T-helper 17 cell (primary cell): ENCODE measurements around the gene CNNM3. TPM values are rescaled to one million over a fixed set of nuclear protein-coding genes. Genes with fewer than 3 reads are reported as not detected.

ENCODE experiments used
- ATAC-seq: fragments of 150-1000 bp; cut with Tn5 transposase; 2 replicates; pipeline ENCODE4 v1.10.0; 2021; ENCODE audit warnings: mild to moderate bottlenecking, moderate library complexity
- DNase-seq, 3 donors: peaks; one replicate each; pipeline versions ENCODE4 v3.0.0 to v3.0.0-alpha.2; 2020 to 2021
- H3K9me3 ChIP-seq: one replicate; pipeline ENCODE4 v1.7.0; 2013; ENCODE audit warnings: low read length, mild to moderate bottlenecking; ENCODE audit not compliant: control insufficient read depth, poor library complexity, severe bottlenecking
- H3K27ac Mint-ChIP-seq: one replicate; pipeline ENCODE4 v1.8.0; 2022; ENCODE audit warnings: mild to moderate bottlenecking, moderate library complexity, mixed read lengths
- H3K27me3 Mint-ChIP-seq: one replicate; pipeline ENCODE4 v1.8.0; 2022; ENCODE audit warnings: mixed read lengths
- H3K36me3 Mint-ChIP-seq: one replicate; pipeline ENCODE4 v1.8.0; 2022; ENCODE audit warnings: low read depth, mixed read lengths
- H3K4me1 Mint-ChIP-seq: one replicate; pipeline ENCODE4 v1.8.0; 2022; ENCODE audit warnings: mild to moderate bottlenecking, mixed read lengths
- H3K4me3 Mint-ChIP-seq: one replicate; pipeline ENCODE4 v1.8.0; 2022; ENCODE audit warnings: mild to moderate bottlenecking, moderate library complexity, mixed read lengths
- total RNA-seq, 4 donors: library from RNA in 2 of 4; stranded (reverse) in 2 of 4; gene quantifications; one replicate each; pipeline ENCODE4 v1.2.3 and lab custom pipeline; 2022 to 2026

Gene CNNM3
- total RNA-seq, 2 donors from 2014 or later, result 30.8 to 39.5 TPM

GRCh38 chr2:96843538-96844268, 27.6 kb downstream of the CNNM3 start, which contains the start of gene ANKRD23:
TSS of gene ANKRD23 (minus strand) at chr2:96844021. CDS start at chr2:96843992, 29 bp downstream.
- ATAC-seq (no peak), DNase-seq (no peak)
- no peaks in the 10 kb centered on the region for H3K27me3 Mint-ChIP-seq
- peaks cover 15% of the 10 kb centered on the region for H3K4me1 Mint-ChIP-seq
- peak within 1 kb of the TSS; percentile 84 for H3K27ac Mint-ChIP-seq
- H3K9me3 ChIP-seq, result no peaks in the 10 kb centered on the region
- no peak within 1 kb of the TSS for H3K4me3 Mint-ChIP-seq
- H3K36me3 Mint-ChIP-seq, result no peaks in the 10 kb centered on the region

- Mint-ChIP-seq H3K4me1 (peaks cover 12% of the 10 kb centered on the region), H3K27ac (peak overlapping the region; percentile 84), H3K36me3 (no peaks in the 10 kb centered on the region), H3K4me3 (no peak overlapping the region), H3K27me3 (no peaks in the 10 kb centered on the region)
- DNase-seq (no peak), ATAC-seq (no peak)
- no peaks in the 10 kb centered on the region for H3K9me3 ChIP-seq
Measured at GRCh38 chr2:96844405-96844808, 28.3 kb downstream of the CNNM3 start.

DNA sequence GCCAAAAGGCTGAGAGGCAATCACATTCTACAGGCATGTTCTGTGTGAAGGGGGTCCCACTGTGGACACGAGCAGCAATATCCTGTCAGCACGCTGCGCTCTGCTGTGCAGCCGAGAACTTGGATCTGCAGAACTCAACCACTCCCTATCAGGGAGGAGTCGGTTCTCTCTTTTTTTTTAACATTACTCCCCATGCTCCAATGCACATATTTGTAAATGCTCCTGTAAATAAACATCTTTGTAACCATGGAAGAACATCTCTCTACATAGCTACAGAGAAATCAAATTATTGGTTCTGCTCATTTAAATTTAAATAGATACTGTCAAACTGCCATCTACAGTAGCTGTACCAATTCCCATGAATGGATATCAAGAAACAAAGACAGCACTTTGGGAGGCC, 30.8 kb downstream of the CNNM3 start:
- no peak for ATAC-seq
- no peak overlapping the region for H3K4me3 Mint-ChIP-seq
- H3K27me3 Mint-ChIP-seq, result no peaks in the 10 kb centered on the region
- peak overlapping the region; percentile 27 for H3K27ac Mint-ChIP-seq
- H3K9me3 ChIP-seq, result no peaks in the 10 kb centered on the region
- H3K36me3 Mint-ChIP-seq, result no peaks in the 10 kb centered on the region
- no peak for DNase-seq
- H3K4me1 Mint-ChIP-seq, result peaks cover 6% of the 10 kb centered on the region

DNA sequence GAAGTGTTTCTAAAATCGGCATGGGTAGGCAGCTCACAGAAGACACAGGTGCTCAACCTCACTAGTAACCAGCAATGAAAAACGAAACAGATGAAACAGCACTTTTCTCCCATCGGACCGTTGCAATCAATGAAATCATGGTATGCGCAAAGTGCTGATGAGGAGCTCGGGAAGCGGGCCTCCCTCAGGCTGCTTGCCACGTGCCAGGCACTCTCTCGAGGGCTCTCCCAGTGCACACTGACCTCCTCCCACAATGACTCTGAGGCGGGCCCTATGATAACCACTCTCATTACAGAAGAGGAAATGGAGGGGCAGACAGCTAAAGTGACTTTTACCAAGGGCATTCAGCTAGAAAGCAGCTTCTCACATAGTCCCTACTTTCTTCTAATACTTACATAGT, 31.5 kb downstream of the CNNM3 start:
- Mint-ChIP-seq H3K4me3 (no peak overlapping the region), H3K27ac (peak overlapping the region; percentile 27)
- ATAC-seq, result no peak

DNA sequence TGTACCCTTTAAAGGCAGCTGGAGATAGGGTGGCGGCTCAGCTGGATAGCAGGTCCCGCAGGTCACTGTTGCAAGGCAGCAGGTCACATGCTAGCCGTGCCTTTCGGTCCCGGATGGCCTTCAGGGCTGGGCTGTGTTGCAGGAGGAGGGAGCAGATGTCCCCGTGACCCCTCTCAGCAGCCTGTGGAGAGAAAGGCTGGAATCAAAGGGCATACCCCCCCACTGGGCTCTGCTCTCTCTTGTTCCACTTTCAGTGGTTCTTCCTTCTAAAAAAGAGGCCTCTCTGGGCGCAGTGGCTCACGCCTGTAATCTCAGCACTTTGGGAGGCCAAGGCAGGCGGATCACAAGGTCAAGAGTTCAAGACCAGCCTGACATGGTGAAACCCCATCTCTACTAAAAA, 32.2 kb downstream of the CNNM3 start:
- no peaks in the 10 kb centered on the region for H3K9me3 ChIP-seq
- Mint-ChIP-seq H3K36me3 (peaks cover 2% of the 10 kb centered on the region), H3K27me3 (no peaks in the 10 kb centered on the region), H3K4me3 (no peak overlapping the region), H3K4me1 (peaks cover 3% of the 10 kb centered on the region), H3K27ac (peak overlapping the region; percentile 27)
- no peak for ATAC-seq
- DNase-seq, result no peak

More for the DNA sequence above, 31.5 kb downstream of the CNNM3 start:
- H3K9me3 ChIP-seq, result no peaks in the 10 kb centered on the region
- DNase-seq, result no peak
- Mint-ChIP-seq H3K36me3 (peaks cover 2% of the 10 kb centered on the region), H3K27me3 (no peaks in the 10 kb centered on the region), H3K4me1 (peaks cover 4% of the 10 kb centered on the region)

- ATAC-seq (no peak), DNase-seq (no peak)
- Mint-ChIP-seq H3K27me3 (no peaks in the 10 kb centered on the region), H3K36me3 (peaks cover 2% of the 10 kb centered on the region), H3K4me1 (peaks cover 23% of the 10 kb centered on the region), H3K27ac (peak overlapping the region; percentile 43), H3K4me3 (no peak overlapping the region)
- H3K9me3 ChIP-seq, result no peaks in the 10 kb centered on the region
Measured at GRCh38 chr2:96852667-96853066, 36.6 kb downstream of the CNNM3 start.

- Mint-ChIP-seq H3K36me3 (peaks cover 2% of the 10 kb centered on the region), H3K4me1 (peaks cover 23% of the 10 kb centered on the region), H3K27me3 (no peaks in the 10 kb centered on the region), H3K27ac (no peak overlapping the region), H3K4me3 (no peak overlapping the region)
- DNase-seq, result no peak
- H3K9me3 ChIP-seq, result no peaks in the 10 kb centered on the region
- ATAC-seq, result no peak
Measured at GRCh38 chr2:96853321-96853720, 37.3 kb downstream of the CNNM3 start.

DNA sequence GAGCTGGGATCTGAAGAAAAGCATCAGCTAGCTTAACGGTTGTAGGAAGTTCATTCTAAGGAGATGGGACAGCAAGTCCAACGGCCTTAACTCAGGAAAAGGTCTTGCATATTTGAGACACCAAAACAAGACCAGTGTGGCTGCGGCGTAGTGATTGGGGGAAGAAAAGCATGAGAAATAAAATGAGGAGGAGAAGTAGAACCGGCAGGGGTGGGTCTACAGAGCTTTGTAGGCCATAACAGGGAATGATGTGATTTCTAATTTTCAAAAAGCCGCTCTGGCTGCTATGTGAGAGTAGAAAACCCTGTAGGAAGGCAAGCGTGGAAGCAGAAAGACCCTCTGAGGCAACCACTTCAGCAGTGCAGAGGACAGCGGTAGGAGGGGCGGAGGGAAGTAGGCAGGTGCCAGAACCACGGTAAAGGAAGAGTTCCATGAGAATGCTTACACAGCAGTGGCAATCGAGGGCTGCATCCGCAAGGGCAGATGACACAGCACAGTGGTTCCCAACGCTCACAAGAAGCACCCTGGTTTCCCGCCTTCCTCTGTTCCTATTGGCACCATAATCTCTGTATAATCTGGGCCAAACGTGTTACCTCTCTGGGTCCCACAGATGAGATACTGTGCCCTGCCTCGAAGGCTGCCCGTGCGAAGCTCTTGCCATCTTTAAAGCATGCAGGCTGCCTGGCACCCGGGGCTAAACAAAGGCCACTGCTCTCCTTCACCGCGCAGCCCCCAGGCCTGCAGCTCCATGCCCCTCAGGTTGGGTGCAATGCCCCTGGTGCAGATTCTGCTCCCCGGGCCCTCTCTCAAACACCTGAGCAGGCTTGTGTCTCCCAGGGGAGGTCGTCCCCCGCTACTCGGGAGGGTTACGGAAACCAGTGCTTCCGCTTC, 41.0 kb downstream of the CNNM3 start:
- Mint-ChIP-seq H3K36me3 (peaks cover 5% of the 10 kb centered on the region), H3K27ac (peak overlapping the region; percentile 89), H3K4me1 (peaks cover 35% of the 10 kb centered on the region), H3K27me3 (no peaks in the 10 kb centered on the region), H3K4me3 (peak overlapping the region; percentile 93)
- ATAC-seq (no peak), DNase-seq (no peak)
- H3K9me3 ChIP-seq, result no peaks in the 10 kb centered on the region

DNA sequence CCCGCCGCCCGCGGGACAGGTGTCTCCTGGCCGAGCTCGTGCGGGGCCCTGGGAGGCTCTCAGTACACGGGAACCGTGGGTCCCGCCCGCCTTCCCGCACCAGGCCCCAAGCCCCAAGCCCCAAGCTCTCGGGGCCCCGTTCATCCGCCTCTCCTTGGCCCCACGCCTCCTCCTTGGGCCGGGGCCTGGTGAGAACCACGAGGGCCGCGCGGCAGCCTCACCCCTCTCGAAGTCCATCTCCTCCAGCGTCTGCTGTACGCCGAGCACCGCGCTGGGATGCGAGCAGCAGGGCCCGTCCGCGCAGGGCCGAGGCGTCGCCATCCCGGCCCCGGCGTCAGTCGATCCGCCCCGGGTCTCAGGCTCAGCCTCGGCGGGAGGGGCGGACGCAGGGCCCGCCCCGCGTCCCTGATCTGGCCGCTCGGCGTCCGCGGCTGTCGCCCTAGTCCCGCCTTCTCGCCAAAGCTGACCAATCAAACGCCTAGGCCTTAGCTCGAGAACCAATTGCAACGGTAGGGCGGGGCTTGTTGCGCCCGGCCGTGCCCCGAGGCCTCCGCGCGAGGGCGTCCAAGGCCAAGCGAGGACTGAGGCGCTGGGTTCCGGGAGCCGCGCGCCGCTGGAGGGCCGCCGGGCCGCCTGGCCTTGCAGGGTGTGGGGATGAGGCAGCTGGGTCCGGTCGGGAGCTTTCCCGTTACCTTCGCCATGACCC, 41.8 kb downstream of the CNNM3 start, which contains the start of gene ANKRD39:
Gene ANKRD39 (minus strand): TSS at position 350 of the 706 bp plus-strand sequence. CDS start 29 bp downstream, at position 321.
- H3K27ac Mint-ChIP-seq, result peak within 1 kb of the TSS; percentile 89
- peaks cover 2% of the 10 kb centered on the region for H3K36me3 Mint-ChIP-seq
- H3K4me1 Mint-ChIP-seq, result peaks cover 37% of the 10 kb centered on the region
- no peaks in the 10 kb centered on the region for H3K27me3 Mint-ChIP-seq
- H3K9me3 ChIP-seq, result no peaks in the 10 kb centered on the region
- H3K4me3 Mint-ChIP-seq, result peak within 1 kb of the TSS; percentile 93
- ATAC-seq (peak; percentile 94), DNase-seq (peak; percentile 94 to 98 (median 97))

- no peak for DNase-seq
- peaks cover 42% of the 10 kb centered on the region for H3K4me1 Mint-ChIP-seq
Measured at GRCh38 chr2:96859099-96859649, 43.1 kb downstream of the CNNM3 start.

GRCh38 chr2:96859681-96860064, 43.6 kb downstream of the CNNM3 start:
- no peaks in the 10 kb centered on the region for H3K27me3 Mint-ChIP-seq
- H3K27ac Mint-ChIP-seq, result peak overlapping the region; percentile 19
- no peak for DNase-seq
- H3K4me1 Mint-ChIP-seq, result peaks cover 44% of the 10 kb centered on the region
- no peaks in the 10 kb centered on the region for H3K9me3 ChIP-seq
- no peak for ATAC-seq
- peaks cover 2% of the 10 kb centered on the region for H3K36me3 Mint-ChIP-seq
- H3K4me3 Mint-ChIP-seq, result peak overlapping the region; percentile 15

More at GRCh38 chr2:96859099-96859649, 43.1 kb downstream of the CNNM3 start:
- no peaks in the 10 kb centered on the region for H3K27me3 Mint-ChIP-seq
- H3K27ac Mint-ChIP-seq, result peak overlapping the region; percentile 89
- peaks cover 2% of the 10 kb centered on the region for H3K36me3 Mint-ChIP-seq
- no peak for ATAC-seq
- H3K9me3 ChIP-seq, result no peaks in the 10 kb centered on the region
- H3K4me3 Mint-ChIP-seq, result peak overlapping the region; percentile 93

DNA sequence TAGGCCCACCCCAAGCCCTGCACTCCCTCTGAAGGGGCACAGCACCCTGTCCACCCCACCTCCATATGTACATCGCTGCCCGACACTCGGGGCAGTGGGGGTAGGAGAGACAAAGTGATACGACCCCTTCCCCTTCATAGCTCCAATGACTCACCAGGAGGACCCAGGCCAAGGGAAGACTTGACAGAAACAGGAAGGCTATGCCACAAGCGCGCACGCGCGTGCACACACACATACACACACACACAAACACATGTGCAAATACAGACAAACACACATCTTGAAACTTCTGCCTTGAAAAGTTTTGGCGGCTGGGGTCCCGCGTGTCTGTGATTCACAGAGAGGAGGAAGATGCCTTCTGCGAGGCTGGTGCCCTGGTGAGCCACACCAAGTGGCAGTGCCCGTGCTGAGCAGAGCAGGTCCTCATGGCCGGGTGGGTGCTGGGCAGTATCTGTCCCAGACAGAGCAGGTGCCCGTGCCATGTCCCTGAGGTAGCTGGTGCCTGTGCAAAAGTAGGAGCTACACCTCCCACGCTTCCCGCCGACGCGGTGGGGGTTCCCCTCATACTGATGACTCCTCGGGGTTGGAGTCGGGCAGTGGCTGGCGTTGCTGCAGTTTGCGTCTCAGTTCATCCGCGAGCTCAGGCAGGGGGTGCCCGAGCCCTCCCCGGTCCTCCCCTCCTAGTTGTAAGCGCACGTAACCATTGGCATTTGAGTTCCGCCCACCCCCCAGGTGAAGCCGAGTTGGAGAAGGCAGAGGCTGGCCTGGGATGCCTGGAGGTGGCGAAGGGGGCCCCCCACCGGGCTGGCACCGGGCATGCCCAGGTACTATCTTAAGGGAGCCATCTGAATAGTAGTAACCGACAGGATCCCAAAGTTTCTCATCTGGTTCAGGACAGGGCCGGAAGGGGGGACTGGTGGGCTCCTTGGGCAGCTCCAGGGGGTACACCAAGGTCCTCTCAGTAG, 44.3 kb downstream of the CNNM3 start:
- no peak for ATAC-seq
- Mint-ChIP-seq H3K36me3 (peaks cover 2% of the 10 kb centered on the region), H3K4me3 (peak overlapping the region; percentile 12), H3K27ac (no peak overlapping the region), H3K27me3 (no peaks in the 10 kb centered on the region), H3K4me1 (peaks cover 40% of the 10 kb centered on the region)
- no peak for DNase-seq
- H3K9me3 ChIP-seq, result no peaks in the 10 kb centered on the region
